Smooth muscle cell (in vitro differentiated cells): ENCODE measurements around the gene NOTUM. TPM values are rescaled to one million over a fixed set of nuclear protein-coding genes. Genes with fewer than 3 reads are reported as not detected.

Source experiments
- DNase-seq: peaks from one replicate; lab custom pipeline; 2025; ENCODE audit not compliant: unreplicated experiment; lab: John Stamatoyannopoulos, UW
- H2AFZ ChIP-seq: fragments of 200-600 bp; sonication (generic); 2 replicates; pipeline ENCODE4 v1.6.0; 2016; ENCODE audit warnings: antibody characterized with exemption, low read depth, mild to moderate bottlenecking
- H3F3A ChIP-seq: fragments of 200-600 bp; sonication (generic); 2 replicates; pipeline ENCODE4 v1.6.0; 2017; ENCODE audit warnings: antibody characterized with exemption, low read depth
- H3K27ac ChIP-seq: fragments of 200-600 bp; sonication (generic); 2 replicates; pipeline ENCODE4 v1.5.1; 2016; ENCODE audit warnings: low read depth, mild to moderate bottlenecking
- H3K27me3 ChIP-seq: fragments of 200-600 bp; sonication (generic); 2 replicates; pipeline ENCODE4 v1.6.1; 2016; ENCODE audit warnings: low read depth, mild to moderate bottlenecking
- H3K36me3 ChIP-seq: fragments of 200-600 bp; sonication (generic); 2 replicates; pipeline ENCODE4 v1.5.1; 2016; ENCODE audit warnings: low read depth
- H3K4me1 ChIP-seq: fragments of 200-600 bp; sonication (generic); 2 replicates; pipeline ENCODE4 v1.5.1; 2016; ENCODE audit warnings: low read depth
- H3K4me2 ChIP-seq: fragments of 200-600 bp; sonication (generic); 2 replicates; pipeline ENCODE4 v1.6.0; 2016; ENCODE audit warnings: mild to moderate bottlenecking
- H3K4me3 ChIP-seq: fragments of 200-600 bp; sonication (generic); 2 replicates; pipeline ENCODE4 v1.5.1; 2016; ENCODE audit warnings: mild to moderate bottlenecking
- H3K79me2 ChIP-seq: fragments of 200-600 bp; sonication (generic); 2 replicates; pipeline ENCODE4 v1.6.0; 2016; ENCODE audit warnings: low read depth, mild to moderate bottlenecking
- H3K9ac ChIP-seq: fragments of 200-600 bp; sonication (generic); 2 replicates; pipeline ENCODE4 v1.6.0; 2016; ENCODE audit warnings: low read depth
- H3K9me3 ChIP-seq: fragments of 200-600 bp; sonication (generic); replicated peaks from 2 replicates; pipeline ENCODE4 v1.5.1; 2016; ENCODE audit warnings: low read depth
- H4K20me1 ChIP-seq: fragments of 200-600 bp; sonication (generic); 2 replicates; pipeline ENCODE4 v1.6.0; 2016; ENCODE audit warnings: low read depth
- WGBS: methylation state at CpG from one replicate; pipeline ENCODE4 v1.1.7; 2016; ENCODE audit warnings: low lambda C conversion rate; 5-methylcytosine and 5-hydroxymethylcytosine counted together
- polyA plus RNA-seq: library from polyadenylated mRNA; unstranded; fragments of >200 nt; fragmentation: Nextera tagmentation; extraction: Ambion mirVana; gene quantifications from 2 replicates; pipeline ENCODE4 v1.2.1, GENCODE V29; 2016
- total RNA-seq: library from RNA; depleted of rRNA; stranded (reverse); fragments of >200 nt; gene quantifications from 2 replicates; pipeline ENCODE4 v1.2.3, GENCODE V29; 2014
- TF ChIP-seq, protein P1 (sequence below): fragments of 200-600 bp; sonication (generic); IDR thresholded peaks from 2 replicates; pipeline ENCODE4 v1.5.1; 2017; ENCODE audit warnings: borderline replicate concordance, mild to moderate bottlenecking, antibody characterized with exemption; ENCODE audit not compliant: insufficient read depth, poor library complexity, severe bottlenecking

Gene NOTUM
- total and polyA plus RNA-seq, 2 experiments from 2014 or later: 0.90 to 2.9 TPM

GRCh38 chr17:81907219-81908145 is 53.5 kb downstream of the NOTUM start:
- H3F3A ChIP-seq: peaks cover 9% of the 10 kb centered on the region
- H3K4me1 ChIP-seq: peaks cover 4% of the 10 kb centered on the region
- H3K9ac ChIP-seq: no peak overlapping the region
- H2AFZ ChIP-seq: no peak overlapping the region
- TF ChIP-seq, protein P1, sequence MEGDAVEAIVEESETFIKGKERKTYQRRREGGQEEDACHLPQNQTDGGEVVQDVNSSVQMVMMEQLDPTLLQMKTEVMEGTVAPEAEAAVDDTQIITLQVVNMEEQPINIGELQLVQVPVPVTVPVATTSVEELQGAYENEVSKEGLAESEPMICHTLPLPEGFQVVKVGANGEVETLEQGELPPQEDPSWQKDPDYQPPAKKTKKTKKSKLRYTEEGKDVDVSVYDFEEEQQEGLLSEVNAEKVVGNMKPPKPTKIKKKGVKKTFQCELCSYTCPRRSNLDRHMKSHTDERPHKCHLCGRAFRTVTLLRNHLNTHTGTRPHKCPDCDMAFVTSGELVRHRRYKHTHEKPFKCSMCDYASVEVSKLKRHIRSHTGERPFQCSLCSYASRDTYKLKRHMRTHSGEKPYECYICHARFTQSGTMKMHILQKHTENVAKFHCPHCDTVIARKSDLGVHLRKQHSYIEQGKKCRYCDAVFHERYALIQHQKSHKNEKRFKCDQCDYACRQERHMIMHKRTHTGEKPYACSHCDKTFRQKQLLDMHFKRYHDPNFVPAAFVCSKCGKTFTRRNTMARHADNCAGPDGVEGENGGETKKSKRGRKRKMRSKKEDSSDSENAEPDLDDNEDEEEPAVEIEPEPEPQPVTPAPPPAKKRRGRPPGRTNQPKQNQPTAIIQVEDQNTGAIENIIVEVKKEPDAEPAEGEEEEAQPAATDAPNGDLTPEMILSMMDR: no peak
- H3K27me3 ChIP-seq: no peaks in the 10 kb centered on the region
- no peaks in the 10 kb centered on the region for H3K9me3 ChIP-seq
- no peak overlapping the region for H3K4me3 ChIP-seq
- no peak overlapping the region for H3K27ac ChIP-seq
- peaks cover 10% of the 10 kb centered on the region for H3K79me2 ChIP-seq
- WGBS: 95% methylated on average over 23 of the region's 26 CpGs
- H3K36me3 ChIP-seq: no peaks in the 10 kb centered on the region
- peaks cover 26% of the 10 kb centered on the region for H4K20me1 ChIP-seq
- H3K4me2 ChIP-seq: no peak overlapping the region
- DNase-seq: no peak

- no peak overlapping the region for H2AFZ ChIP-seq
Observed at GRCh38 chr17:81906476-81907218, 54.3 kb downstream of the NOTUM start.

DNA sequence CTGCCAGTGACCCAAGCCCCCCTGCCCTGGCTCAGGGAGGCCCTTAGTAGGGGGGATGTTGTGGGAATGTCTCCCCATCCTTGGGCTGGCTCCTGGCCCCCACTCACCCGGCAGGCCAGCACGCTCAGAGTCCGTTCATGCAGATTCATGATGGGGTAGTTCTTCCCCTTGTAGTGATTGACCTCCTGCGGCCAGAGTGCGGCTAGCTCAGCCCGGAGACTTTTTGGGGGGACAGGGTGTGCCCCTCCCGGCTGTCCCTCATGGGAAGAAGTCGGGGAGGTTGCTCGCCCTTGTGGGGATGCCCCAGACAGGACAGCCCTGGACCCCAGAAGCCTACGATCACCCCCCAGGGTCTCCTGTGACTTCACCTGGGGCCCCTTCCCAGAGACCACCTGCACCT is 55.0 kb downstream of the NOTUM start:
- H3K9ac ChIP-seq: no peak overlapping the region
- H3K4me2 ChIP-seq: no peak overlapping the region

More at GRCh38 chr17:81906476-81907218, 54.3 kb downstream of the NOTUM start:
- peaks cover 10% of the 10 kb centered on the region for H3K79me2 ChIP-seq
- H4K20me1 ChIP-seq: peaks cover 19% of the 10 kb centered on the region
- H3K9ac ChIP-seq: no peak overlapping the region
- no peak for DNase-seq
- no peak overlapping the region for H3K4me2 ChIP-seq
- TF ChIP-seq, protein P1: no peak
- H3K27me3 ChIP-seq: no peaks in the 10 kb centered on the region
- peaks cover 6% of the 10 kb centered on the region for H3K4me1 ChIP-seq
- no peak overlapping the region for H3K4me3 ChIP-seq
- 96% methylated on average over 15 of the region's 15 CpGs for WGBS
- H3K27ac ChIP-seq: no peak overlapping the region
- no peaks in the 10 kb centered on the region for H3K9me3 ChIP-seq
- H3F3A ChIP-seq: peaks cover 1% of the 10 kb centered on the region
- H3K36me3 ChIP-seq: no peaks in the 10 kb centered on the region

More for the DNA sequence above, 55.0 kb downstream of the NOTUM start:
- WGBS: 98% methylated on average over 10 of the region's 10 CpGs
- Histone ChIP-seq H3K27ac (no peak overlapping the region), H2AFZ (no peak overlapping the region), H3K9me3 (no peaks in the 10 kb centered on the region), H3K79me2 (peaks cover 10% of the 10 kb centered on the region), H3K36me3 (no peaks in the 10 kb centered on the region), H3F3A (no peaks in the 10 kb centered on the region), H4K20me1 (peaks cover 19% of the 10 kb centered on the region), H3K4me1 (peaks cover 7% of the 10 kb centered on the region), H3K27me3 (no peaks in the 10 kb centered on the region), H3K4me3 (no peak overlapping the region)
- TF ChIP-seq, protein P1: no peak
- no peak for DNase-seq
